MM.1S (cell line): Measurements from ENCODE around the gene GPR183.

Source experiments
- DNase-seq: peaks from one replicate; pipeline ENCODE4 v3.0.0-alpha.2; 2015
- H2AFZ ChIP-seq: fragments of 300-600 bp; sonication (generic); 2 replicates; pipeline ENCODE4 v1.6.0; 2016; ENCODE audit warnings: antibody characterized with exemption, low read length
- H3F3A ChIP-seq: fragments of 300-600 bp; sonication (generic); 2 replicates; pipeline ENCODE4 v1.6.1; 2016; ENCODE audit warnings: mild to moderate bottlenecking, antibody characterized with exemption, low read length, moderate library complexity, mixed read lengths; ENCODE audit not compliant: insufficient read depth
- H3K27ac ChIP-seq: fragments of 300-600 bp; sonication (generic); 2 replicates; pipeline ENCODE4 v1.5.1; 2016; ENCODE audit warnings: mild to moderate bottlenecking, low read length
- H3K27me3 ChIP-seq: fragments of 300-600 bp; sonication (generic); replicated peaks from 2 replicates; pipeline ENCODE4 v1.6.0; 2016; ENCODE audit warnings: low read length; ENCODE audit not compliant: insufficient read depth
- H3K36me3 ChIP-seq: fragments of 300-600 bp; sonication (generic); replicated peaks from 2 replicates; pipeline ENCODE4 v1.6.1; 2016; ENCODE audit warnings: mild to moderate bottlenecking, low read length, mixed read lengths; ENCODE audit not compliant: insufficient read depth
- H3K4me1 ChIP-seq: fragments of 300-600 bp; sonication (generic); 2 replicates; pipeline ENCODE4 v1.6.1; 2016; ENCODE audit warnings: low read length, mixed read lengths
- H3K4me2 ChIP-seq: fragments of 300-600 bp; sonication (generic); 2 replicates; pipeline ENCODE4 v1.6.0; 2016; ENCODE audit warnings: low read depth, low read length
- H3K4me3 ChIP-seq: fragments of 300-600 bp; sonication (generic); 2 replicates; pipeline ENCODE4 v1.5.1; 2016; ENCODE audit warnings: low read length, mixed read lengths
- H3K79me2 ChIP-seq: fragments of 300-600 bp; sonication (generic); 2 replicates; pipeline ENCODE4 v1.6.1; 2016; ENCODE audit warnings: mixed run types, low read length, mixed read lengths
- H3K9ac ChIP-seq: fragments of 300-600 bp; sonication (generic); 2 replicates; pipeline ENCODE4 v1.6.1; 2016; ENCODE audit warnings: low read length, mixed read lengths
- H3K9me2 ChIP-seq: fragments of 300-600 bp; sonication (generic); replicated peaks from 2 replicates; pipeline ENCODE4 v1.6.1; 2016; ENCODE audit warnings: mild to moderate bottlenecking, low read length, mixed read lengths; ENCODE audit not compliant: insufficient read depth
- H3K9me3 ChIP-seq: fragments of 300-600 bp; sonication (generic); replicated peaks from 2 replicates; pipeline ENCODE4 v1.6.1; 2016; ENCODE audit warnings: mild to moderate bottlenecking, low read length, mixed read lengths; ENCODE audit not compliant: insufficient read depth
- H4K20me1 ChIP-seq: fragments of 300-600 bp; sonication (generic); 2 replicates; pipeline ENCODE4 v1.6.1; 2016; ENCODE audit warnings: mild to moderate bottlenecking, low read length, moderate library complexity, mixed read lengths; ENCODE audit not compliant: insufficient read depth
- EZH2 ChIP-seq: fragments of 300-600 bp; sonication (generic); optimal IDR thresholded peaks from 2 replicates; pipeline ENCODE3; 2017; ENCODE audit warnings: low read depth, mild to moderate bottlenecking, antibody characterized with exemption, low read length, mixed read lengths
- EZH2phosphoT487 ChIP-seq: fragments of 300-600 bp; sonication (generic); IDR thresholded peaks from 2 replicates; pipeline ENCODE4 v1.6.1; 2018; ENCODE audit warnings: antibody characterized with exemption, low read length
- TF ChIP-seq, protein P1 (sequence below): fragments of 300-600 bp; sonication (generic); IDR thresholded peaks from 2 replicates; pipeline ENCODE4 v1.5.1; 2016; ENCODE audit warnings: antibody characterized with exemption, low read length, mixed read lengths

GPR183 gene

DNA sequence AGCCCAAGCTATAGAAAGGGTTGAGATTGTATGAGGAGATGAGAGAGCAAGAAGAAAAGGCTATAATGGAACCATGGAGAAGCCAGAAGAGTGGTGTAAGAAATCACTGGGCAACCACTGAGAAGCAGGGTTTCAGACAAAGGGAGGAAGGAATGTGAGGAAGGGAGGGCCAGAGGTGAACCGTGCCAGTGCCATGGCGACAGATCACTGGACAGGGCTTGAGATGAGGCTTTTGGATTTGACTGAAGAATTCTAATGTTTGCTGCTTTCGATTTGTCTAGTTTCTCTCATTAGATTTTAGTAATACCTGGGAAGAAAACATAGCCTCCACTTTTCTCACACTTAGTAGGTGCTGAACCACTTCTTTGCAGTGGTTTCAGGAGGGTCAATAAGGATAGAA is 6.3 kb upstream of the GPR183 start:
- Histone ChIP-seq H3K9me2 (no peaks in the 10 kb centered on the region), H3K27me3 (no peaks in the 10 kb centered on the region), H3K4me2 (no peak overlapping the region), H3K9ac (no peak overlapping the region), H3F3A (no peaks in the 10 kb centered on the region), H3K36me3 (no peaks in the 10 kb centered on the region), H4K20me1 (no peaks in the 10 kb centered on the region), H2AFZ (no peak overlapping the region), H3K4me1 (no peaks in the 10 kb centered on the region), H3K9me3 (no peaks in the 10 kb centered on the region), H3K4me3 (no peak overlapping the region), H3K79me2 (no peaks in the 10 kb centered on the region), H3K27ac (no peak overlapping the region)
- TF ChIP-seq, protein P1, sequence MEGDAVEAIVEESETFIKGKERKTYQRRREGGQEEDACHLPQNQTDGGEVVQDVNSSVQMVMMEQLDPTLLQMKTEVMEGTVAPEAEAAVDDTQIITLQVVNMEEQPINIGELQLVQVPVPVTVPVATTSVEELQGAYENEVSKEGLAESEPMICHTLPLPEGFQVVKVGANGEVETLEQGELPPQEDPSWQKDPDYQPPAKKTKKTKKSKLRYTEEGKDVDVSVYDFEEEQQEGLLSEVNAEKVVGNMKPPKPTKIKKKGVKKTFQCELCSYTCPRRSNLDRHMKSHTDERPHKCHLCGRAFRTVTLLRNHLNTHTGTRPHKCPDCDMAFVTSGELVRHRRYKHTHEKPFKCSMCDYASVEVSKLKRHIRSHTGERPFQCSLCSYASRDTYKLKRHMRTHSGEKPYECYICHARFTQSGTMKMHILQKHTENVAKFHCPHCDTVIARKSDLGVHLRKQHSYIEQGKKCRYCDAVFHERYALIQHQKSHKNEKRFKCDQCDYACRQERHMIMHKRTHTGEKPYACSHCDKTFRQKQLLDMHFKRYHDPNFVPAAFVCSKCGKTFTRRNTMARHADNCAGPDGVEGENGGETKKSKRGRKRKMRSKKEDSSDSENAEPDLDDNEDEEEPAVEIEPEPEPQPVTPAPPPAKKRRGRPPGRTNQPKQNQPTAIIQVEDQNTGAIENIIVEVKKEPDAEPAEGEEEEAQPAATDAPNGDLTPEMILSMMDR = no peak
- TF ChIP-seq EZH2phosphoT487 = no peak
- TF ChIP-seq EZH2 = no peak
- DNase-seq = no peak

- H3K27ac ChIP-seq = no peak overlapping the region
- no peaks in the 10 kb centered on the region for H3F3A ChIP-seq
Measured at GRCh38 chr13:99312493-99312883, 5.3 kb upstream of the GPR183 start.

GRCh38 chr13:99311748-99312492 is 4.7 kb upstream of the GPR183 start:
- TF ChIP-seq, protein P1 = no peak
- TF ChIP-seq EZH2phosphoT487 (no peak), EZH2 (no peak)
- H3K4me1 ChIP-seq = no peaks in the 10 kb centered on the region
- no peaks in the 10 kb centered on the region for H3K36me3 ChIP-seq
- H4K20me1 ChIP-seq = no peaks in the 10 kb centered on the region
- no peaks in the 10 kb centered on the region for H3K27me3 ChIP-seq
- H3K4me2 ChIP-seq = no peak overlapping the region
- H3K9ac ChIP-seq = no peak overlapping the region
- H3F3A ChIP-seq = no peaks in the 10 kb centered on the region
- no peak overlapping the region for H2AFZ ChIP-seq
- no peaks in the 10 kb centered on the region for H3K9me2 ChIP-seq
- no peaks in the 10 kb centered on the region for H3K9me3 ChIP-seq
- no peak for DNase-seq
- H3K79me2 ChIP-seq = no peaks in the 10 kb centered on the region
- no peak overlapping the region for H3K4me3 ChIP-seq
- H3K27ac ChIP-seq = no peak overlapping the region

More at GRCh38 chr13:99312493-99312883, 5.3 kb upstream of the GPR183 start:
- no peaks in the 10 kb centered on the region for H3K36me3 ChIP-seq
- H3K9me2 ChIP-seq = no peaks in the 10 kb centered on the region
- no peaks in the 10 kb centered on the region for H3K4me1 ChIP-seq
- H3K4me2 ChIP-seq = no peak overlapping the region
- TF ChIP-seq EZH2 = no peak
- TF ChIP-seq, protein P1 = no peak
- TF ChIP-seq EZH2phosphoT487 = no peak
- H4K20me1 ChIP-seq = no peaks in the 10 kb centered on the region
- no peaks in the 10 kb centered on the region for H3K27me3 ChIP-seq
- no peak overlapping the region for H3K4me3 ChIP-seq
- H2AFZ ChIP-seq = no peak overlapping the region
- H3K9ac ChIP-seq = no peak overlapping the region
- H3K79me2 ChIP-seq = no peaks in the 10 kb centered on the region
- DNase-seq = no peak
- no peaks in the 10 kb centered on the region for H3K9me3 ChIP-seq
